HEK293 (cell line): ENCODE data around the gene TRIM40.

Experiments
- CTCF ChIA-PET: fragments of 350-600 bp; formaldehyde crosslinking; extraction: SDS; loops from one replicate; lab custom pipeline; 2021; ENCODE audit warnings: antibody characterized with exemption; lab: Yijun Ruan, JAX
- POLR2A ChIA-PET: fragments of 300-600 bp; formaldehyde crosslinking; extraction: SDS; loops from one replicate; lab custom pipeline; 2020; ENCODE audit warnings: antibody characterized with exemption, inconsistent platforms; lab: Yijun Ruan, JAX
- H3K27ac ChIP-seq: fragments of 200-500 bp; sonication (Bioruptor generic); 2 replicates; pipeline ENCODE4 v1.5.1; 2014; ENCODE audit warnings: low read depth, low read length, control low read depth, inconsistent platforms; ENCODE audit errors: extremely low read depth
- H3K36me3 ChIP-seq, 2 experiments: fragments of 200-500 bp in 1 of 2; sonication (Bioruptor generic) in 1 of 2; 1 replicate in 1 of 2; 2 replicates in 1 of 2; pipeline ENCODE4 v1.5.1; 2014 to 2017; ENCODE audit warnings: inconsistent platforms in 2 of 2, low read length in 2 of 2; ENCODE audit not compliant: control insufficient read depth in 2 of 2, insufficient read depth in 1 of 2
- H3K4me1 ChIP-seq: fragments of 200-500 bp; sonication (Bioruptor generic); 2 replicates; pipeline ENCODE4 v1.5.1; 2014; ENCODE audit warnings: mild to moderate bottlenecking, low read length, inconsistent platforms; ENCODE audit not compliant: control insufficient read depth, insufficient read depth
- H3K4me3 ChIP-seq: 2 replicates; pipeline ENCODE4 v1.5.1; 2011; ENCODE audit warnings: low read depth, mild to moderate bottlenecking, control low read depth, low read length, moderate library complexity
- H3K9me3 ChIP-seq: fragments of 200-500 bp; sonication (Bioruptor generic); 2 replicates; pipeline ENCODE4 v1.5.1; 2014; ENCODE audit warnings: low read depth, low read length, inconsistent platforms; ENCODE audit not compliant: control insufficient read depth, insufficient read depth
- GLIS2 ChIP-seq: fragments of 450-650 bp; formaldehyde crosslinking; IDR thresholded peaks from 2 replicates; pipeline ENCODE4 v1.5.1; 2016; ENCODE audit warnings: missing biosample characterization, missing genetic modification characterization
- PRDM10 ChIP-seq: fragments of 450-650 bp; formaldehyde crosslinking; IDR thresholded peaks from 2 replicates; pipeline ENCODE4 v1.5.1; 2016; ENCODE audit warnings: missing biosample characterization, missing genetic modification characterization
- TCF7L2 ChIP-seq: IDR thresholded peaks from 2 replicates; pipeline ENCODE4 v1.6.1; 2011; ENCODE audit warnings: low read depth, mild to moderate bottlenecking, inconsistent platforms, low read length, moderate library complexity, borderline replicate concordance
- ZBTB48 ChIP-seq: fragments of 450-650 bp; formaldehyde crosslinking; IDR thresholded peaks from 2 replicates; pipeline ENCODE4 v1.5.1; 2016; ENCODE audit warnings: missing biosample characterization, missing genetic modification characterization
- ZEB2 ChIP-seq: fragments of 450-650 bp; formaldehyde crosslinking; IDR thresholded peaks from 2 replicates; pipeline ENCODE4 v1.5.1; 2016; ENCODE audit warnings: missing biosample characterization, missing genetic modification characterization
- ZFHX2 ChIP-seq: fragments of 450-650 bp; formaldehyde crosslinking; conservative IDR thresholded peaks from 2 replicates; pipeline ENCODE4 v1.5.1; 2016; ENCODE audit warnings: missing biosample characterization, missing genetic modification characterization
- ZNF112 ChIP-seq: fragments of 450-650 bp; formaldehyde crosslinking; IDR thresholded peaks from 2 replicates; pipeline ENCODE4 v1.5.0; 2017; ENCODE audit warnings: missing biosample characterization, missing genetic modification characterization
- ZNF169 ChIP-seq: fragments of 450-650 bp; formaldehyde crosslinking; IDR thresholded peaks from 2 replicates; pipeline ENCODE4 v1.5.1; 2016; ENCODE audit warnings: missing biosample characterization, missing genetic modification characterization
- ZNF175 ChIP-seq: fragments of 450-650 bp; formaldehyde crosslinking; IDR thresholded peaks from 2 replicates; pipeline ENCODE4 v1.5.1; 2016; ENCODE audit warnings: missing biosample characterization, missing genetic modification characterization
- ZNF24 ChIP-seq: fragments of 450-650 bp; formaldehyde crosslinking; IDR thresholded peaks from 2 replicates; pipeline ENCODE4 v1.5.1; 2016; ENCODE audit warnings: missing biosample characterization, missing genetic modification characterization
- ZNF302 ChIP-seq: fragments of 450-650 bp; formaldehyde crosslinking; IDR thresholded peaks from 2 replicates; pipeline ENCODE4 v1.5.1; 2016; ENCODE audit warnings: missing biosample characterization, missing genetic modification characterization, low read depth
- ZNF341 ChIP-seq: fragments of 450-650 bp; formaldehyde crosslinking; IDR thresholded peaks from 2 replicates; pipeline ENCODE4; 2016; ENCODE audit warnings: low read depth, missing biosample characterization, missing genetic modification characterization
- ZNF449 ChIP-seq: fragments of 450-650 bp; formaldehyde crosslinking; IDR thresholded peaks from 2 replicates; pipeline ENCODE4 v1.5.1; 2017; ENCODE audit warnings: missing biosample characterization, mild to moderate bottlenecking, missing genetic modification characterization, moderate library complexity
- ZNF514 ChIP-seq: fragments of 450-650 bp; formaldehyde crosslinking; IDR thresholded peaks from 2 replicates; pipeline ENCODE4 v1.5.1; 2016; ENCODE audit warnings: missing biosample characterization, missing genetic modification characterization
- ZNF585B ChIP-seq: fragments of 450-650 bp; formaldehyde crosslinking; IDR thresholded peaks from 2 replicates; pipeline ENCODE4 v1.5.1; 2016; ENCODE audit warnings: missing biosample characterization, missing genetic modification characterization
- ZNF624 ChIP-seq: fragments of 450-650 bp; formaldehyde crosslinking; IDR thresholded peaks from 2 replicates; pipeline ENCODE4 v1.5.1; 2017; ENCODE audit warnings: missing biosample characterization, missing genetic modification characterization
- ZNF654 ChIP-seq: fragments of 450-650 bp; formaldehyde crosslinking; IDR thresholded peaks from 2 replicates; pipeline ENCODE4 v1.5.1; 2016; ENCODE audit warnings: low read depth, missing biosample characterization, missing genetic modification characterization
- ZNF677 ChIP-seq: fragments of 450-650 bp; IDR thresholded peaks from 2 replicates; pipeline ENCODE4 v1.5.0; 2018; ENCODE audit warnings: missing biosample characterization, mild to moderate bottlenecking, missing genetic modification characterization, moderate library complexity
- ZNF777 ChIP-seq: fragments of 450-650 bp; formaldehyde crosslinking; IDR thresholded peaks from 2 replicates; pipeline ENCODE4 v1.5.1; 2017; ENCODE audit warnings: missing biosample characterization, missing genetic modification characterization, borderline replicate concordance
- TF ChIP-seq, protein P1 (sequence below): fragments of 450-650 bp; IDR thresholded peaks from 2 replicates; pipeline ENCODE4 v1.5.1; 2018; ENCODE audit warnings: missing biosample characterization, missing genetic modification characterization

Gene TRIM40

GRCh38 chr6:30163090-30163917, 27.4 kb downstream of the TRIM40 start, which contains the start of gene TRIM15 (continued):
- TF ChIP-seq ZNF169 (tag by site-specific recombination) = no peak
- TF ChIP-seq, all 188 proteins: peak for 19

DNA sequence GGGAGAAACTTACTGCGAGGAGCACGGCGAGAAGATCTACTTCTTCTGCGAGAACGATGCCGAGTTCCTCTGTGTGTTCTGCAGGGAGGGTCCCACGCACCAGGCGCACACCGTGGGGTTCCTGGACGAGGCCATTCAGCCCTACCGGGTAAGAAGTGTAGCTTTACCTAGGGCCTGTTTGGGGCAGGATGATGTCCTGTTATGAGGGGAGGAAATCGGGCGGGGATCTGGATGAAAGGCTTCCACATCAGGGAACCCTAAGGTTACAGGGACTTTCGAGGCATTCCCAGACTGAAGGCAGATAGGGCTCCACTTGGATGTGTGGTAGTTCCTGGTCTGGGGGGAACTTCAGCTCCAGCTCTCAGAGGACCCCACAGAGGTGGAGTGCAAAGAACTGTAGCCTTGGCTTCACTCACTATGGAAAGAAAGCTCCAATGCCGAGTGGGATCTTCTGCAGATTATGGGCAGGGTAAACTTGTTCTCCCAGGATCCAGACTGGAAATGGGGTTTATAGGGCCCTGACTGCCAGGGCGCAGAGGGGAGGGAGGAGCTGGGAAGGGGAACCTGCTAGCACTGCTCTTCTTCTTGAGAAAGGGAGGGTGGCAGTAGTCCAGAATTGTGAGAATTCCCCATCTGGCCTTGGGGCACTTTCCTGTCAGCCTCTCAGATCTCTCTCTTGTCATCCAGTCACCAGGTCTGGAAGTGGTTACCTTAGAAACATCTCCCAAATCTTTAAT, 28.1 kb downstream of the TRIM40 start:
- POLR2A ChIA-PET = interaction anchor here (0.8 kb wide), 1 partner anchor 62 kb away, joined by 5 read pairs; no protein-coding TSS in a partner anchor
- peak; percentile 44; the same call in 1 of the 2 replicates for TF ChIP-seq PRDM10 (tag by site-specific recombination)
- no peak for TF ChIP-seq ZNF449
- TF ChIP-seq ZNF341 (tag by site-specific recombination) = 0 out of 2 replicates have a peak, but pooled peaks have one; percentile 17
- Histone ChIP-seq H3K4me3 (no peak overlapping the region), H3K27ac (no peak overlapping the region), H3K4me1 (no peaks in the 10 kb centered on the region), H3K9me3 (no peaks in the 10 kb centered on the region), H3K36me3 (no peaks in the 10 kb centered on the region)
- CTCF ChIA-PET = interaction anchor here (0.6 to 5.8 kb wide), 4 partner anchors 32 to 174 kb away, joined by 3 to 49 read pairs (median 3); no protein-coding TSS in a partner anchor

GRCh38 chr6:30164714-30165113, 28.8 kb downstream of the TRIM40 start:
- no peaks in the 10 kb centered on the region for H3K9me3 ChIP-seq
- no peak overlapping the region for H3K27ac ChIP-seq
- ChIA-PET POLR2A (no interaction called here), CTCF (interaction anchor here (1.0 to 5.8 kb wide), 3 partner anchors 33 to 62 kb away, joined by 3 to 49 read pairs (median 3); no protein-coding TSS in a partner anchor)
- no peaks in the 10 kb centered on the region for H3K4me1 ChIP-seq
- no peaks in the 10 kb centered on the region for H3K36me3 ChIP-seq
- TF ChIP-seq ZNF24 (tag by site-specific recombination) (no peak), GLIS2 (tag by site-specific recombination) (no peak), ZNF654 (tag by site-specific recombination) (no peak), ZNF302 (tag by site-specific recombination) (no peak), ZNF112 (tag by site-specific recombination) (no peak), ZEB2 (tag by site-specific recombination) (no peak), ZNF585B (no peak), ZNF514 (no peak), ZNF777 (tag by site-specific recombination) (no peak), ZBTB48 (tag by site-specific recombination) (no peak), TCF7L2 (no peak), ZNF624 (no peak), ZNF677 (no peak), ZFHX2 (tag by site-specific recombination) (no peak), ZNF175 (tag by site-specific recombination) (no peak)
- TF ChIP-seq, protein P1, sequence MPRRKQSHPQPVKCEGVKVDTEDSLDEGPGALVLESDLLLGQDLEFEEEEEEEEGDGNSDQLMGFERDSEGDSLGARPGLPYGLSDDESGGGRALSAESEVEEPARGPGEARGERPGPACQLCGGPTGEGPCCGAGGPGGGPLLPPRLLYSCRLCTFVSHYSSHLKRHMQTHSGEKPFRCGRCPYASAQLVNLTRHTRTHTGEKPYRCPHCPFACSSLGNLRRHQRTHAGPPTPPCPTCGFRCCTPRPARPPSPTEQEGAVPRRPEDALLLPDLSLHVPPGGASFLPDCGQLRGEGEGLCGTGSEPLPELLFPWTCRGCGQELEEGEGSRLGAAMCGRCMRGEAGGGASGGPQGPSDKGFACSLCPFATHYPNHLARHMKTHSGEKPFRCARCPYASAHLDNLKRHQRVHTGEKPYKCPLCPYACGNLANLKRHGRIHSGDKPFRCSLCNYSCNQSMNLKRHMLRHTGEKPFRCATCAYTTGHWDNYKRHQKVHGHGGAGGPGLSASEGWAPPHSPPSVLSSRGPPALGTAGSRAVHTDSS (tag by site-specific recombination) = no peak
- H3K4me3 ChIP-seq = no peak overlapping the region
